HEK293T (cell line): Measurements from ENCODE around the gene CSNK1E.

Source experiments
- CTCF ChIA-PET: fragments of 350-600 bp; formaldehyde crosslinking; extraction: SDS; loops from one replicate; lab custom pipeline; 2021; ENCODE audit warnings: antibody characterized with exemption, inconsistent platforms; lab: Yijun Ruan, JAX
- POLR2A ChIA-PET: fragments of 350-600 bp; formaldehyde crosslinking; extraction: SDS; loops from one replicate; lab custom pipeline; 2020; ENCODE audit warnings: antibody characterized with exemption, inconsistent platforms; lab: Yijun Ruan, JAX
- DNase-seq: peaks from one replicate; pipeline ENCODE4 v3.0.0; 2012; ENCODE audit warnings: mixed read lengths; ENCODE audit errors: extremely low spot score
- ARNT ChIP-seq: fragments of 450-650 bp; IDR thresholded peaks from 2 replicates; pipeline ENCODE4 v1.6.1; 2017; ENCODE audit warnings: mild to moderate bottlenecking
- BHLHE40 ChIP-seq: fragments of 450-650 bp; IDR thresholded peaks from 2 replicates; pipeline ENCODE4 v1.6.1; 2016; ENCODE audit warnings: mild to moderate bottlenecking, moderate library complexity, borderline replicate concordance
- CTBP1 ChIP-seq: fragments of 450-650 bp; IDR thresholded peaks from 2 replicates; pipeline ENCODE4 v1.6.1; 2016; ENCODE audit warnings: borderline replicate concordance
- ELF4 ChIP-seq: fragments of 450-650 bp; IDR thresholded peaks from 2 replicates; pipeline ENCODE4 v1.6.1; 2017; ENCODE audit warnings: antibody characterized with exemption
- FOXA1 ChIP-seq: fragments of 450-650 bp; IDR thresholded peaks from 2 replicates; pipeline ENCODE4 v1.6.1; 2016; ENCODE audit warnings: mild to moderate bottlenecking
- FOXK2 ChIP-seq: fragments of 450-650 bp; IDR thresholded peaks from 2 replicates; pipeline ENCODE4 v1.6.1; 2016; ENCODE audit warnings: mild to moderate bottlenecking
- FOXM1 ChIP-seq: fragments of 450-650 bp; IDR thresholded peaks from 2 replicates; pipeline ENCODE4 v1.6.1; 2017; ENCODE audit warnings: mild to moderate bottlenecking, borderline replicate concordance
- HDGF ChIP-seq: fragments of 450-650 bp; IDR thresholded peaks from 2 replicates; pipeline ENCODE4 v1.6.1; 2017; ENCODE audit warnings: antibody characterized with exemption, borderline replicate concordance
- L3MBTL2 ChIP-seq: fragments of 450-650 bp; conservative IDR thresholded peaks from 2 replicates; pipeline ENCODE4 v1.6.1; 2016; ENCODE audit warnings: mild to moderate bottlenecking
- LEF1 ChIP-seq: fragments of 450-650 bp; IDR thresholded peaks from 2 replicates; pipeline ENCODE4 v1.6.1; 2017; ENCODE audit warnings: mild to moderate bottlenecking, borderline replicate concordance
- NFRKB ChIP-seq: fragments of 450-650 bp; IDR thresholded peaks from 2 replicates; pipeline ENCODE4 v1.6.1; 2016; ENCODE audit warnings: mild to moderate bottlenecking, moderate library complexity
- PKNOX1 ChIP-seq: fragments of 450-650 bp; IDR thresholded peaks from 2 replicates; pipeline ENCODE4 v1.6.1; 2016
- SP1 ChIP-seq: fragments of 450-650 bp; IDR thresholded peaks from 2 replicates; pipeline ENCODE4 v1.6.1; 2017
- SUZ12 ChIP-seq: fragments of 450-650 bp; IDR thresholded peaks from 2 replicates; pipeline ENCODE4 v1.6.1; 2016; ENCODE audit warnings: mild to moderate bottlenecking
- TARDBP ChIP-seq: fragments of 450-650 bp; IDR thresholded peaks from 2 replicates; pipeline ENCODE4 v1.6.1; 2016
- ZNF384 ChIP-seq: fragments of 450-650 bp; IDR thresholded peaks from 2 replicates; pipeline ENCODE4 v1.6.1; 2016

Gene CSNK1E

GRCh38 chr22:38243007-38243765 is 74.0 kb downstream of the CSNK1E start:
- TF ChIP-seq SP1 (no peak), FOXA1 (no peak), FOXM1 (no peak), HDGF (no peak), CTBP1 (no peak), NFRKB (no peak), ARNT (no peak), ELF4 (no peak), SUZ12 (no peak), L3MBTL2 (no peak), LEF1 (no peak), FOXK2 (no peak), ZNF384 (no peak), BHLHE40 (no peak), PKNOX1 (no peak), TARDBP (no peak)
- CTCF ChIA-PET: interaction anchor here (0.6 kb wide), 1 partner anchor 8 kb away, joined by 4 read pairs; no protein-coding TSS in a partner anchor
- DNase-seq: no peak
- POLR2A ChIA-PET: no interaction called here

GRCh38 chr22:38240734-38241252 is 76.4 kb downstream of the CSNK1E start:
- ChIA-PET POLR2A (no interaction called here), CTCF (no interaction called here)
- TF ChIP-seq L3MBTL2 (no peak), FOXM1 (no peak), NFRKB (no peak), FOXK2 (no peak), SUZ12 (no peak), PKNOX1 (no peak), SP1 (no peak), CTBP1 (no peak), ZNF384 (no peak), ARNT (no peak), ELF4 (no peak), HDGF (no peak), LEF1 (no peak)
- DNase-seq: no peak
